HFFc6 (cell line): ENCODE data around the gene PLLP. TPM values are rescaled to one million over a fixed set of nuclear protein-coding genes. Genes with fewer than 3 reads are reported as not detected.

Experiments
- DNase-seq: peaks from one replicate; pipeline ENCODE4 v3.0.0-alpha.2; 2018
- H3K27ac Mint-ChIP-seq: 2 replicates; pipeline ENCODE4 v1.8.0; 2020; ENCODE audit warnings: mild to moderate bottlenecking, mixed read lengths
- H3K27me3 Mint-ChIP-seq: 2 replicates; pipeline ENCODE4 v1.8.0; 2021; ENCODE audit warnings: mild to moderate bottlenecking, moderate library complexity, mixed read lengths; ENCODE audit not compliant: insufficient read depth
- H3K36me3 Mint-ChIP-seq: 2 replicates; pipeline ENCODE4 v1.8.0; 2021; ENCODE audit warnings: low read depth, mixed read lengths
- H3K4me1 Mint-ChIP-seq: 2 replicates; pipeline ENCODE4 v1.8.0; 2020; ENCODE audit warnings: low read depth, mixed read lengths
- H3K4me3 Mint-ChIP-seq: 2 replicates; pipeline ENCODE4 v1.8.0; 2020; ENCODE audit warnings: mild to moderate bottlenecking, moderate library complexity, mixed read lengths
- H3K9me3 Mint-ChIP-seq: 2 replicates; pipeline ENCODE4 v1.8.0; 2020; ENCODE audit warnings: mild to moderate bottlenecking, mixed read lengths
- CTCF ChIP-seq: fragments of 200-600 bp; sonication (generic); IDR thresholded peaks from 2 replicates; pipeline ENCODE4 v1.5.0; 2021; ENCODE audit warnings: antibody characterized with exemption, mild to moderate bottlenecking
- total RNA-seq, 6 experiments: library from RNA; stranded (reverse); fragmentation: NEBNext Ultra II Directional; extraction: Animal tissue kit (Norgen Biotek cat#: 25700); gene quantifications; 2 replicates in 1 of 6; 3 replicates in 5 of 6; pipeline ENCODE4 v1.2.3, GENCODE V29; 2021

PLLP gene
- total RNA-seq, 6 experiments from 2014 or later: not detected

DNA sequence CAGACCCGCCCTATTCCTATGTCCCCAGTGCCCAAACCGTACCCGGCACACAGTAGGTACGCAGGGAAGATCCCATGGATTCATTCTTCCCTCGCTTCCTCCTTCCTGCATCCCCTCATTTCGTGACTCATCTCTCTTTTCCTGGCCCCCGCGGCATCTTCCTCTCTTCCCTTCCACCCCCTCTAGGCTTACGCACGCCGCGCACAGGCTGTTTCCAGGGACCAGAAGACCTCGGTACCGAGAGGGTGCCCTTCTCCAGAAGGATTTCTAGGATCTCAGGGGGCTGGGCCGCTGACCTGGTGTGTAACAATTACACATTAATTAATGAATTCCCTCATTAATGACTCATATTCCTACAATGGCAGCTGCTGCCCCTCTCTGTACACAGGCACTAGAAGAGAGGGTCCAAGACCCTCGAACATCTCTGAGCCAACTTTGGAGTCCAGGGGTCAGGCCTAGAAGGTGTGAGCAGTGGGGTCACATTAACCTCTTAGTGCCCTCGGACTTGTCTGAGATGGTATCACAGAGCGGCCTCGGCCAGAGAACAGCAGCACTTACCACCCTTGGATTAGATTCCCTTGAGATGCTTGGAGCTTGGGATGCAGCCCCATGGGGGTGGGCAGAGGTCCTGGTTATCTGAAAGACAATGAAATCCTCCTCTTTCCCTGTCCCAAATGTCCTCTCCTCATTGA is 16.8 kb upstream of the PLLP start:
- no peak overlapping the region for H3K27ac Mint-ChIP-seq
- no peaks in the 10 kb centered on the region for H3K36me3 Mint-ChIP-seq
- DNase-seq: no peak
- no peaks in the 10 kb centered on the region for H3K9me3 Mint-ChIP-seq
- H3K27me3 Mint-ChIP-seq: peaks cover 30% of the 10 kb centered on the region
- no peak overlapping the region for H3K4me3 Mint-ChIP-seq
- TF ChIP-seq CTCF: no peak
- H3K4me1 Mint-ChIP-seq: peaks cover 7% of the 10 kb centered on the region; the same call in 1 of the 2 replicates

DNA sequence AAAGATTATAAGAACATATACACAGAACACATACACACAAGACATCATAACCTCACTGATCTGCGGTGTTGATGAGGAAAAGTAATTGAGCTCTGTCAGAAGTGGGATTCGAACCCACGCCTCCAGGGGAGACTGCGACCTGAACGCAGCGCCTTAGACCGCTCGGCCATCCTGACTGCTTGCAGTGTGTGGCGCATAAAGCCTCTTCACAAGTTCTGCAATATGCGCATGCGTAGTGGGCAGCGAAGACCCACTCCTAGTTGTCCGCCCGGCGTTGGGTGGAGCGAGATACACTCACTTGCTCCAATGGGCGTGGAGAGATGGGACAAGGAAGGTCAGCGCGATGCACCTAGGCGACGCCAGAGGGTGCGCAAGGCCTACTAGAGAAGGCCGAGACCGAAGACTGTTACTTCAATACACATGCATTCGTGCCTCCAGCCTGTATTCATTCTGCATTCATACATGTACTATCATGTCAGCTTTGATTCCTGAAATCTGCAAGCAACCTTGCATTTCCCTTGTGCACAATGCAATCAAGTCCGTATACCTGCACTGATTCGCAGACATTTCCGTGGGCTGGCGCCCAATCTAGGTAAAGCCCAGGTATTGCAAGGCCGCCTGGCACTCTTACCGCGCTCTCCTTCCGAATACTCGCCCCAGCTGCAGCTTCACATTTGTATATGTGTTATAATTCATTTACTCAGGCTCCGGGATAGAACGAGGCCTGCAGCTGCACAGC is 16.1 kb upstream of the PLLP start:
- H3K27ac Mint-ChIP-seq: no peak overlapping the region
- H3K9me3 Mint-ChIP-seq: no peaks in the 10 kb centered on the region
- no peak overlapping the region for H3K4me3 Mint-ChIP-seq
- H3K36me3 Mint-ChIP-seq: no peaks in the 10 kb centered on the region
- peak; percentile 98 for DNase-seq
- peak; percentile 88 for TF ChIP-seq CTCF
- H3K27me3 Mint-ChIP-seq: peaks cover 23% of the 10 kb centered on the region
- H3K4me1 Mint-ChIP-seq: peaks cover 7% of the 10 kb centered on the region; the same call in 1 of the 2 replicates

GRCh38 chr16:57299719-57300386 is 15.4 kb upstream of the PLLP start:
- peaks cover 19% of the 10 kb centered on the region for H3K27me3 Mint-ChIP-seq
- no peaks in the 10 kb centered on the region for H3K36me3 Mint-ChIP-seq
- no peak overlapping the region for H3K4me3 Mint-ChIP-seq
- TF ChIP-seq CTCF: peak; percentile 59
- DNase-seq: peak; percentile 97
- H3K27ac Mint-ChIP-seq: no peak overlapping the region
- peaks cover 7% of the 10 kb centered on the region; the same call in 1 of the 2 replicates for H3K4me1 Mint-ChIP-seq
- H3K9me3 Mint-ChIP-seq: no peaks in the 10 kb centered on the region

DNA sequence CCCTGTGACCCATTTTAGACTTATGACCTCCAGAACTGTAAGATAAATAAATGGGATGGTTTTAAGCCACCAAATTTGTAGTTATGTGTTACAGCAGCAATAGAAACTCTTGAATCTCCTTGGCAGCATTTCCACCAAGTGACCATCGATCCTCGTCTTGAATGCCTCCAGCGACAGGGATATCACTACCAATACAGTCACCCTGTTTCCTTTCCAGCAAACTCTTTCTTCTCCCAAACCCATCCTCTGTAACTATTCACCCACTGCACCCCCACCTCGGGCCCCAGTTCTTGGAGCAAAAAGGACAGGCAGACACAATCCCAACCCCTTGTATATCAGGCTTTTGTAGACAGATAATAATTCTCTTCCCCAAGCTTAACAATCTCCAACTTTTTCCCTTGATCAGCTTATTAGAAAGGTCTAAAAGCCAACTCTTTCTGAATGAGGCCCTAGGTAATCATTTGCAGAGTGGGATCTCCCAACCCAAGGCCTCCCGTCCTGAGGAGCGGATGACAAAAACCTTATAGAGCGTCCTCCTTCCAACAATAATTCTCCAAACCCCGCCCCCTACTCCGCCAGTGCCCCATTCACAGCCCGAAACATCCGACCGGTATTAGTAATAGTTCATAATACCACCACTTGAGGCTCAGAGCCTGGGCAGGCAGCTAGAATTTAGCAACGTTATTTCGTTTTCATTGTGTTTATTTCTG is 14.7 kb upstream of the PLLP start:
- peaks cover 3% of the 10 kb centered on the region; the same call in 1 of the 2 replicates for H3K4me1 Mint-ChIP-seq
- no peaks in the 10 kb centered on the region for H3K9me3 Mint-ChIP-seq
- H3K27ac Mint-ChIP-seq: no peak overlapping the region
- H3K36me3 Mint-ChIP-seq: no peaks in the 10 kb centered on the region
- TF ChIP-seq CTCF: no peak
- DNase-seq: no peak
- no peak overlapping the region for H3K4me3 Mint-ChIP-seq
- H3K27me3 Mint-ChIP-seq: peaks cover 17% of the 10 kb centered on the region

- no peaks in the 10 kb centered on the region for H3K9me3 Mint-ChIP-seq
- no peak for DNase-seq
- peaks cover 10% of the 10 kb centered on the region for H3K27me3 Mint-ChIP-seq
- H3K27ac Mint-ChIP-seq: no peak overlapping the region
- H3K4me1 Mint-ChIP-seq: no peaks in the 10 kb centered on the region
- TF ChIP-seq CTCF: no peak
- no peaks in the 10 kb centered on the region for H3K36me3 Mint-ChIP-seq
- no peak overlapping the region for H3K4me3 Mint-ChIP-seq
Observed at GRCh38 chr16:57297856-57298255, 13.4 kb upstream of the PLLP start.
